Endothelial cell of umbilical vein (primary cell): ENCODE measurements around the gene KRT15. TPM values are rescaled to one million over a fixed set of nuclear protein-coding genes. Genes with fewer than 3 reads are reported as not detected.

Experiments used
- BruUV-seq: library from RNA; stranded (reverse); fragments of 400-500 nt; replicated peaks from 2 replicates; lab custom pipeline; 2021; lab: Mats Ljungman, UMichigan
- CTCF ChIA-PET: fragments of 300-600, 350-600 bp; sonication (Branson Sonifier 250); formaldehyde crosslinking; loops from one replicate; lab custom pipeline; 2021; ENCODE audit warnings: antibody characterized with exemption, inconsistent platforms; lab: Charles Lee
- POLR2A ChIA-PET: fragments of 300-600, 350-600 bp; sonication (Branson Sonifier 250); formaldehyde crosslinking; loops from one replicate; lab custom pipeline; 2021; ENCODE audit warnings: antibody characterized with exemption, inconsistent platforms; lab: Charles Lee
- DNase-seq: peaks from one replicate; pipeline ENCODE4 v3.0.0-alpha.2; 2011; ENCODE audit warnings: low read depth, low spot score
- FAIRE-seq: peaks from 2 replicates; lab custom pipeline; 2011; peaks lifted over from hg19 to GRCh38; lab: Jason Lieb, UNC
- H2AFZ ChIP-seq: 2 replicates; pipeline ENCODE4 v1.6.0; 2012; ENCODE audit warnings: low read depth, low read length, control low read depth, inconsistent platforms
- H3K27ac ChIP-seq: 2 replicates; pipeline ENCODE4 v1.5.1; 2011; ENCODE audit warnings: low read depth, mild to moderate bottlenecking, control low read depth, low read length, moderate library complexity; ENCODE audit not compliant: insufficient read depth
- H3K27me3 ChIP-seq, 2 experiments: 2 replicates each; pipeline versions ENCODE4 v1.6.0 to v1.6.1; 2011; ENCODE audit warnings: low read length in 2 of 2, mixed read lengths in 1 of 2; ENCODE audit not compliant: control insufficient read depth in 2 of 2, insufficient read depth in 2 of 2
- H3K36me3 ChIP-seq, 2 experiments: 2 replicates in 1 of 2; 3 replicates in 1 of 2; pipeline ENCODE4 v1.5.1; 2011; ENCODE audit warnings: low read length in 2 of 2, mild to moderate bottlenecking in 1 of 2, moderate library complexity in 1 of 2; ENCODE audit not compliant: control insufficient read depth in 2 of 2, insufficient read depth in 2 of 2; ENCODE audit errors: extremely low read depth in 1 of 2
- H3K4me1 ChIP-seq: 3 replicates; pipeline ENCODE4 v1.5.1; 2011; ENCODE audit warnings: mild to moderate bottlenecking, low read length; ENCODE audit not compliant: control insufficient read depth, insufficient read depth; ENCODE audit errors: extremely low read depth
- H3K4me2 ChIP-seq: 2 replicates; pipeline ENCODE4 v1.6.1; 2011; ENCODE audit warnings: low read length, control low read depth, mixed read lengths; ENCODE audit not compliant: insufficient read depth
- H3K4me3 ChIP-seq, 3 experiments: fragments of 200-600 bp in 1 of 3; sonication (generic), shearing (Covaris generic) in 1 of 3; replicated peaks in 1 of 3; 2 replicates each; pipeline ENCODE4 v1.5.1; 2011 to 2016; ENCODE audit warnings: control low read depth in 3 of 3, low read length in 3 of 3, mild to moderate bottlenecking in 2 of 3, inconsistent platforms in 1 of 3, low read depth in 1 of 3, moderate library complexity in 1 of 3; ENCODE audit not compliant: insufficient read depth in 1 of 3
- H3K79me2 ChIP-seq: 2 replicates; pipeline ENCODE4 v1.6.0; 2012; ENCODE audit warnings: low read length, inconsistent platforms; ENCODE audit not compliant: control insufficient read depth, insufficient read depth
- H3K9ac ChIP-seq: replicated peaks from 2 replicates; pipeline ENCODE3; 2011; ENCODE audit warnings: low read length, control low read depth; ENCODE audit not compliant: insufficient read depth; ENCODE audit errors: extremely low read depth
- H3K9me1 ChIP-seq: replicated peaks from 3 replicates; pipeline ENCODE4 v1.6.0; 2011; ENCODE audit warnings: mild to moderate bottlenecking, low read length; ENCODE audit not compliant: control insufficient read depth, insufficient read depth; ENCODE audit errors: extremely low read depth
- H3K9me3 ChIP-seq: replicated peaks from 2 replicates; pipeline ENCODE4 v1.5.1; 2012; ENCODE audit warnings: low read length, inconsistent platforms; ENCODE audit not compliant: control insufficient read depth, insufficient read depth
- H4K20me1 ChIP-seq: replicated peaks from 2 replicates; pipeline ENCODE3; 2011; ENCODE audit warnings: mild to moderate bottlenecking, low read length; ENCODE audit not compliant: control insufficient read depth, insufficient read depth; ENCODE audit errors: extremely low read depth
- EZH2 ChIP-seq: IDR thresholded peaks from 2 replicates; pipeline ENCODE4 v1.6.1; 2012; ENCODE audit warnings: borderline replicate concordance, low read depth, mild to moderate bottlenecking, moderate library complexity, low read length, inconsistent platforms; ENCODE audit not compliant: severe bottlenecking
- FOS ChIP-seq: IDR thresholded peaks from 2 replicates; pipeline ENCODE4 v1.6.1; 2011; ENCODE audit warnings: mild to moderate bottlenecking, low read length, moderate library complexity, borderline replicate concordance; ENCODE audit not compliant: insufficient read depth
- GATA2 ChIP-seq: IDR thresholded peaks from 2 replicates; pipeline ENCODE4 v1.7.0; 2011; ENCODE audit warnings: low read depth, mild to moderate bottlenecking, moderate library complexity, mixed read lengths, low read length; ENCODE audit not compliant: insufficient read length, insufficient read depth
- JUN ChIP-seq: IDR thresholded peaks from 2 replicates; pipeline ENCODE4 v1.6.1; 2011; ENCODE audit warnings: borderline replicate concordance, low read depth; ENCODE audit not compliant: insufficient read length, insufficient read depth
- MAX ChIP-seq: IDR thresholded peaks from 2 replicates; pipeline ENCODE4 v1.6.1; 2011; ENCODE audit not compliant: insufficient read depth, insufficient read length
- MYC ChIP-seq: IDR thresholded peaks from one replicate; pipeline ENCODE4 v1.6.1; 2011; ENCODE audit warnings: mild to moderate bottlenecking, low read depth, low read length
- POLR2A ChIP-seq: IDR thresholded peaks from 2 replicates; pipeline ENCODE4 v1.6.1; 2012; ENCODE audit warnings: low read depth, mild to moderate bottlenecking, control low read depth, low read length
- POLR2AphosphoS5 ChIP-seq: IDR thresholded peaks from 2 replicates; pipeline ENCODE4 v1.6.1; 2012; ENCODE audit warnings: low read depth, mild to moderate bottlenecking, control low read depth, low read length, moderate library complexity; ENCODE audit not compliant: insufficient read depth
- dilution Hi-C: fragments of 300-500 bp; cut with MboI; formaldehyde crosslinking; loops from one replicate; pipeline ENCODE4 v1.15.0; 2019; ENCODE audit warnings: low sequenced_read_pairs; ENCODE audit not compliant: extremely low pct_ligation_motif_present
- intact Hi-C: fragments of 100-400 bp; cut with micrococcal nuclease; formaldehyde crosslinking; loops from one replicate; pipeline ENCODE4 v1.10.0; 2022
- polyA plus RNA-seq, 4 experiments: library from polyadenylated mRNA; depleted of rRNA in 3 of 4; stranded (reverse) in 3 of 4; unstranded in 1 of 4; fragments of >200 nt; gene quantifications; 2 replicates each; pipeline versions ENCODE4 v1.2.1 to v1.2.3, GENCODE V29; 2011 to 2012; ENCODE audit warnings: missing spikeins in 1 of 4
- total RNA-seq: library from RNA; stranded (reverse); gene quantifications from 2 replicates; pipeline ENCODE4 v1.2.3, GENCODE V29; 2021

KRT15 gene
- total and polyA plus RNA-seq, 2 donors (not counting 3 experiments of a cell fraction or from before 2014, with no cell fraction given) = 0.68 to 2.8 TPM

- TF ChIP-seq POLR2AphosphoS5 (no peak), FOS (no peak), JUN (no peak), MYC (no peak), GATA2 (no peak)
- Histone ChIP-seq H4K20me1 (no peaks in the 10 kb centered on the region), H3K9me3 (no peaks in the 10 kb centered on the region), H2AFZ (peak overlapping the region; percentile 61), H3K4me3 (no peak overlapping the region), H3K9ac (no peak overlapping the region), H3K4me1 (peaks cover 24% of the 10 kb centered on the region), H3K79me2 (no peaks in the 10 kb centered on the region), H3K27me3 (no peaks in the 10 kb centered on the region), H3K4me2 (no peak overlapping the region), H3K9me1 (no peaks in the 10 kb centered on the region), H3K27ac (no peak overlapping the region), H3K36me3 (no peaks in the 10 kb centered on the region)
- ChIA-PET POLR2A (interaction anchor here (1.1 kb wide), 1 partner anchor 196 kb away, joined by 3 read pairs; the partner anchor contains the start of gene EIF1), CTCF (interaction anchor here (0.5 to 22.3 kb wide), 9 partner anchors 12 to 673 kb away, joined by 3 to 350 read pairs (median 4); partner anchors contain the start of gene KRT13)
- DNase-seq (no peak), FAIRE-seq (no peak)
- dilution Hi-C loops = no loop called here
- no TSS peak for BruUV-seq
- intact Hi-C loops = loop anchor here (10.0 kb wide), 2 partner anchors 88 to 688 kb away; no protein-coding TSS in a partner anchor
These were observed 26.3 kb downstream of the KRT15 start for GRCh38 chr17:41492351-41492750.

- DNase-seq (no peak), FAIRE-seq (no peak)
- Histone ChIP-seq H3K27ac (no peak overlapping the region), H3K4me3 (no peak overlapping the region), H4K20me1 (no peaks in the 10 kb centered on the region), H3K9ac (no peak overlapping the region), H3K27me3 (no peaks in the 10 kb centered on the region), H3K4me1 (peaks cover 20% of the 10 kb centered on the region), H2AFZ (no peak overlapping the region), H3K79me2 (no peaks in the 10 kb centered on the region), H3K4me2 (no peak overlapping the region), H3K36me3 (no peaks in the 10 kb centered on the region), H3K9me3 (no peaks in the 10 kb centered on the region), H3K9me1 (no peaks in the 10 kb centered on the region)
- BruUV-seq = no TSS peak
- dilution Hi-C loops (no loop called here), intact Hi-C loops (loop anchor here (10.0 kb wide), 2 partner anchors 87 to 687 kb away; no protein-coding TSS in a partner anchor)
- POLR2A ChIA-PET = interaction anchor here (0.5 kb wide), 1 partner anchor 35 kb away, joined by 3 read pairs; no protein-coding TSS in a partner anchor
- TF ChIP-seq MAX = no peak
- no peak for TF ChIP-seq EZH2
- TF ChIP-seq JUN = no peak
- no peak for TF ChIP-seq MYC
- TF ChIP-seq POLR2A = no peak
- TF ChIP-seq FOS = no peak
- no peak for TF ChIP-seq POLR2AphosphoS5
- CTCF ChIA-PET = interaction anchor here (1.5 to 22.3 kb wide), 4 partner anchors 13 to 172 kb away, joined by 3 to 350 read pairs (median 34); partner anchors contain the start of gene KRT13
These were observed 27.2 kb downstream of the KRT15 start for GRCh38 chr17:41491476-41491875.
